A549 (cell line): ENCODE measurements around the gene IFIT1B. TPM values are rescaled to one million over a fixed set of nuclear protein-coding genes. Genes with fewer than 3 reads are reported as not detected.
"Not testable (repeated sequence)": the region's sequence is repeated elsewhere in the genome, so short reads cannot be mapped to it uniquely, and the experiment has no call there.

Experiments used
- ATAC-seq, 2 experiments: fragments of 200-7000 bp in 1 of 2; fragments of >200 bp in 1 of 2; cut with Nextera tagmentation in 1 of 2; cut with Tn5 transposase in 1 of 2; 3 replicates each; pipeline versions ENCODE4 v1.8.0 to v1.9.1; 2018 to 2020; ENCODE audit warnings: mild to moderate bottlenecking in 1 of 2, moderate library complexity in 1 of 2
- CTCF ChIA-PET: fragments of 300-600 bp; sonication (Branson Sonifier 250); formaldehyde crosslinking; extraction: SDS; loops from one replicate; lab custom pipeline; 2021; ENCODE audit warnings: antibody characterized with exemption, inconsistent platforms; lab: Yijun Ruan, JAX
- POLR2A ChIA-PET: fragments of 350-600 bp; formaldehyde crosslinking; extraction: SDS; loops from one replicate; lab custom pipeline; 2021; ENCODE audit warnings: antibody characterized with exemption, inconsistent platforms; lab: Yijun Ruan, JAX
- DNase-seq, 2 experiments: peaks; one replicate each; pipeline versions ENCODE4 v3.0.0 to v3.0.0-alpha.2; 2011 to 2016; ENCODE audit warnings: low read depth in 1 of 2, low spot score in 1 of 2
- FAIRE-seq: peaks from 2 replicates; lab custom pipeline; 2011; peaks lifted over from hg19 to GRCh38; lab: Jason Lieb, UNC
- H3K27ac ChIP-seq, 2 experiments: fragments of >200 bp; sonication (Bioruptor Twin); formaldehyde crosslinking; 3 replicates each; pipeline ENCODE4 v1.5.1; 2016 to 2017
- H3K4me1 ChIP-seq: fragments of >200 bp; sonication (Bioruptor Twin); formaldehyde crosslinking; 3 replicates; pipeline ENCODE4 v1.6.1; 2016
- H3K4me2 ChIP-seq: fragments of >200 bp; sonication (Bioruptor Twin); formaldehyde crosslinking; 3 replicates; pipeline ENCODE4 v1.6.1; 2016
- H3K4me3 ChIP-seq: fragments of >200 bp; sonication (Bioruptor Twin); formaldehyde crosslinking; 3 replicates; pipeline ENCODE4 v1.5.1; 2016
- H3K9me3 ChIP-seq: fragments of >200 bp; sonication (Bioruptor Twin); formaldehyde crosslinking; 3 replicates; pipeline ENCODE4 v1.6.1; 2016
- ATOH8 ChIP-seq: fragments of 250-450 bp; sonication (Bioruptor Pico); IDR thresholded peaks from 2 replicates; pipeline ENCODE4 v1.5.0; 2020; ENCODE audit warnings: low read depth, mild to moderate bottlenecking, moderate library complexity
- BCL3 ChIP-seq: fragments of >200 bp; sonication (Bioruptor Twin); formaldehyde crosslinking; IDR thresholded peaks from 3 replicates; pipeline ENCODE4 v1.6.1; 2016
- BHLHE40 ChIP-seq: IDR thresholded peaks from 2 replicates; pipeline ENCODE4 v1.6.1; 2012; ENCODE audit warnings: low read depth, low read length, inconsistent platforms
- CBX2 ChIP-seq: fragments of 200-600 bp; sonication (generic); IDR thresholded peaks from 2 replicates; pipeline ENCODE4 v1.6.1; 2016; ENCODE audit warnings: low read depth, mild to moderate bottlenecking, borderline replicate concordance
- CHD4 ChIP-seq: fragments of 200-600 bp; sonication (generic); IDR thresholded peaks from 2 replicates; pipeline ENCODE4 v1.6.1; 2016; ENCODE audit warnings: antibody characterized with exemption, mild to moderate bottlenecking, borderline replicate concordance
- CTCF ChIP-seq: fragments of >200 bp; sonication (Bioruptor Twin); formaldehyde crosslinking; IDR thresholded peaks from 3 replicates; pipeline ENCODE4 v1.5.1; 2016
- EHMT2 ChIP-seq: fragments of 200-600 bp; sonication (generic); IDR thresholded peaks from 2 replicates; pipeline ENCODE4 v1.6.1; 2016; ENCODE audit warnings: antibody characterized with exemption, low read depth, mild to moderate bottlenecking, moderate library complexity
- ELK1 ChIP-seq: fragments of 150-350 bp; IDR thresholded peaks from 2 replicates; pipeline ENCODE4 v1.6.1; 2014; ENCODE audit warnings: low read depth, mild to moderate bottlenecking, low read length
- FOSB ChIP-seq: fragments of 250-450 bp; sonication (Bioruptor Pico); IDR thresholded peaks from 2 replicates; pipeline ENCODE4 v1.5.0; 2020; ENCODE audit warnings: mild to moderate bottlenecking, moderate library complexity
- FOSL2 ChIP-seq, 2 experiments: fragments of 450-650 bp in 1 of 2; fragments of >200 bp in 1 of 2; sonication (Bioruptor Twin) in 1 of 2; formaldehyde crosslinking; IDR thresholded peaks; 2 replicates each; pipeline versions ENCODE4 v1.5.0 to v1.6.1; 2016 to 2020; ENCODE audit warnings: mild to moderate bottlenecking in 1 of 2, moderate library complexity in 1 of 2
- FOXS1 ChIP-seq: fragments of 250-450 bp; sonication (Bioruptor Pico); IDR thresholded peaks from 2 replicates; pipeline ENCODE4 v1.5.0; 2020; ENCODE audit warnings: mild to moderate bottlenecking, moderate library complexity
- HEYL ChIP-seq: fragments of 250-450 bp; sonication (Bioruptor Pico); IDR thresholded peaks from 2 replicates; pipeline ENCODE4 v1.8.0; 2021; ENCODE audit warnings: mild to moderate bottlenecking, moderate library complexity
- HMGXB4 ChIP-seq: fragments of 250-450 bp; sonication (Bioruptor Pico); IDR thresholded peaks from 2 replicates; pipeline ENCODE4 v1.5.0; 2021; ENCODE audit warnings: mild to moderate bottlenecking, moderate library complexity, borderline replicate concordance
- HOXA7 ChIP-seq: fragments of 250-450 bp; sonication (Bioruptor Pico); IDR thresholded peaks from 2 replicates; pipeline ENCODE4 v1.5.0; 2020; ENCODE audit warnings: mild to moderate bottlenecking, moderate library complexity
- HOXB13 ChIP-seq: fragments of 250-450 bp; sonication (Bioruptor Pico); IDR thresholded peaks from 2 replicates; pipeline ENCODE4 v1.5.0; 2020; ENCODE audit warnings: low read depth, mild to moderate bottlenecking, moderate library complexity
- JUNB ChIP-seq: fragments of >200 bp; sonication (Bioruptor Twin); formaldehyde crosslinking; IDR thresholded peaks from 2 replicates; pipeline ENCODE4 v1.6.1; 2016
- MAFK ChIP-seq: fragments of 450-650 bp; IDR thresholded peaks from 2 replicates; pipeline ENCODE4 v1.6.1; 2014; ENCODE audit not compliant: partially characterized antibody
- MYC ChIP-seq: IDR thresholded peaks from 2 replicates; pipeline ENCODE4 v1.6.1; 2012; ENCODE audit warnings: mild to moderate bottlenecking, inconsistent platforms, low read length, improper control_type of control experiment, borderline replicate concordance
- NFE2L2 ChIP-seq: fragments of 150-350 bp; conservative IDR thresholded peaks from 2 replicates; pipeline ENCODE4 v1.6.1; 2014; ENCODE audit warnings: low read length
- RARB ChIP-seq: fragments of 250-450 bp; sonication (Bioruptor Pico); IDR thresholded peaks from 2 replicates; pipeline ENCODE4 v1.8.0; 2021; ENCODE audit warnings: mild to moderate bottlenecking, moderate library complexity
- RNF2 ChIP-seq: fragments of 200-600 bp; sonication (generic); IDR thresholded peaks from 2 replicates; pipeline ENCODE4 v1.6.1; 2016; ENCODE audit warnings: low read depth, mild to moderate bottlenecking, antibody characterized with exemption, moderate library complexity, borderline replicate concordance
- SMC3 ChIP-seq: fragments of >200 bp; sonication (Bioruptor Twin); formaldehyde crosslinking; IDR thresholded peaks from 3 replicates; pipeline ENCODE4 v1.6.1; 2018; ENCODE audit warnings: inconsistent platforms
- TFCP2L1 ChIP-seq: fragments of 250-450 bp; sonication (Bioruptor Pico); IDR thresholded peaks from 2 replicates; pipeline ENCODE4 v1.5.0; 2021; ENCODE audit warnings: mild to moderate bottlenecking
- ZC3H11A ChIP-seq: fragments of 450-650 bp; IDR thresholded peaks from 2 replicates; pipeline ENCODE4 v1.6.1; 2014; ENCODE audit warnings: antibody characterized with exemption, mild to moderate bottlenecking
- WGBS: methylation state at CpG from one replicate; pipeline ENCODE4 v1.1.6; 2017; ENCODE audit errors: missing lambda C conversion rate; 5-methylcytosine and 5-hydroxymethylcytosine counted together
- polyA plus RNA-seq, 4 experiments: library from polyadenylated mRNA; depleted of rRNA in 3 of 4; stranded (reverse); fragments of >200 nt; fragmentation: RNase III in 1 of 4; extraction: RNeasy Plus Mini Kit Qiagen cat#74134 plus additional on column Dnase treatment in 1 of 4; gene quantifications; 2 replicates in 3 of 4; 3 replicates in 1 of 4; pipeline ENCODE4 v1.2.3, GENCODE V29; 2011 to 2017

The IFIT1B gene
- polyA plus RNA-seq, 2 of the 4 experiments (the other 2 are of a cell fraction): not detected

GRCh38 chr10:89330537-89331212 lies 47.2 kb upstream of the IFIT1B start:
- ChIA-PET CTCF (no interaction called here), POLR2A (no interaction called here)
- Histone ChIP-seq H3K4me3 (no peak overlapping the region), H3K4me1 (peaks cover 32% of the 10 kb centered on the region), H3K9me3 (no peaks in the 10 kb centered on the region), H3K27ac (no peak overlapping the region), H3K4me2 (no peak overlapping the region)
- ATAC-seq (no peak), FAIRE-seq (no peak), DNase-seq (no peak)
- no peak for TF ChIP-seq MAFK
- no peak for TF ChIP-seq HEYL (CRISPR knock-in tag)
- no peak for TF ChIP-seq NFE2L2
- TF ChIP-seq SMC3: no peak
- no peak for TF ChIP-seq RARB
- TF ChIP-seq CHD4: no peak
- TF ChIP-seq FOXS1 (CRISPR knock-in tag): no peak
- TF ChIP-seq EHMT2: no peak
- TF ChIP-seq CBX2: no peak
- no peak for TF ChIP-seq MYC
- TF ChIP-seq HOXA7 (CRISPR knock-in tag): no peak
- TF ChIP-seq BHLHE40: no peak
- TF ChIP-seq RNF2: no peak
- no peak for TF ChIP-seq FOSB (CRISPR knock-in tag)
- no peak for TF ChIP-seq ELK1

- DNase-seq, ATAC-seq, H3K9me3 ChIP-seq, FAIRE-seq, H3K4me3 ChIP-seq, POLR2A ChIA-PET: not testable (repeated sequence)
- Histone ChIP-seq H3K27ac (peak overlapping the region in 1 of 2 experiments; percentile 53; a peak in 3 of 6 replicates), H3K4me2 (peak overlapping the region; percentile 72), H3K4me1 (peaks cover 32% of the 10 kb centered on the region)
- 82% methylated on average over 14 of the region's 14 CpGs for WGBS
- CTCF ChIA-PET: interaction anchor here (0.6 to 1.0 kb wide), 4 partner anchors 9 to 1872 kb away, joined by 3 to 6 read pairs (median 3); no protein-coding TSS in a partner anchor
Observed at GRCh38 chr10:89331487-89332122, 46.3 kb upstream of the IFIT1B start.

- FAIRE-seq (no peak), ATAC-seq (no peak), DNase-seq (no peak)
- WGBS: 59% methylated on average over 5 of the region's 5 CpGs
- CTCF ChIA-PET: interaction anchor here (0.8 to 1.0 kb wide), 3 partner anchors 9 to 10 kb away, joined by 3 to 6 read pairs (median 3); no protein-coding TSS in a partner anchor
- H3K4me3 ChIP-seq: no peak overlapping the region; the same call in 2 of the 3 replicates
- H3K4me2 ChIP-seq: peak overlapping the region; percentile 72
- H3K9me3 ChIP-seq: no peaks in the 10 kb centered on the region
- H3K4me1 ChIP-seq: peaks cover 31% of the 10 kb centered on the region
- POLR2A ChIA-PET: no interaction called here
- H3K27ac ChIP-seq: peak overlapping the region; percentile 36 to 53
- TF ChIP-seq BCL3: no peak
- TF ChIP-seq ATOH8: no peak
- TF ChIP-seq FOSL2 (IDR thresholded peaks at IDR 0.05): no peak
- TF ChIP-seq FOSL2 (CRISPR knock-in tag; IDR thresholded peaks at IDR 0.05): no peak
- TF ChIP-seq TFCP2L1 (CRISPR knock-in tag): no peak
- TF ChIP-seq HOXB13: no peak
- TF ChIP-seq CTCF: no peak
- no peak for TF ChIP-seq ZC3H11A
- no peak for TF ChIP-seq HOXA7 (CRISPR knock-in tag)
- no peak for TF ChIP-seq HMGXB4 (CRISPR knock-in tag)
- TF ChIP-seq MAFK: no peak
- no peak for TF ChIP-seq JUNB
Observed at GRCh38 chr10:89332123-89332633, 45.7 kb upstream of the IFIT1B start.
